Naive thymus-derived CD8-positive, alpha-beta T cell (primary cell): Measurements from ENCODE around the gene FOXO1. TPM values are rescaled to one million over a fixed set of nuclear protein-coding genes. Genes with fewer than 3 reads are reported as not detected.
"Not testable (repeated sequence)": the region's sequence is repeated elsewhere in the genome, so short reads cannot be mapped to it uniquely, and the experiment has no call there.

Experiments used
- ATAC-seq, 2 donors: fragments of 150-1000 bp; cut with Tn5 transposase in 1 of 2; sonication (Bioruptor Pico), chemical (Tn5 transposase) in 1 of 2; 1 replicate in 1 of 2; 2 replicates in 1 of 2; pipeline ENCODE4 v1.10.0; 2021; ENCODE audit warnings: mild to moderate bottlenecking in 2 of 2, moderate library complexity in 2 of 2
- POLR2A ChIA-PET: fragments of 350-600 bp; sonication (Branson Sonifier 250); formaldehyde crosslinking; loops from one replicate; lab custom pipeline; 2021; ENCODE audit warnings: antibody characterized with exemption; lab: Charles Lee
- DNase-seq, 10 donors: peaks; one replicate each; pipeline versions ENCODE4 v3.0.0 to v3.0.0-alpha.2; 2020 to 2022
- H3K27ac Mint-ChIP-seq, 10 donors: one replicate each; pipeline ENCODE4 v1.8.0; 2020 to 2022; ENCODE audit warnings: mild to moderate bottlenecking in 10 of 10, mixed read lengths in 10 of 10, moderate library complexity in 4 of 10, inconsistent platforms in 1 of 10
- H3K27me3 Mint-ChIP-seq, 5 donors: one replicate each; pipeline ENCODE4 v1.8.0; 2021 to 2022; ENCODE audit warnings: mixed read lengths in 5 of 5
- H3K36me3 Mint-ChIP-seq, 3 donors: one replicate each; pipeline ENCODE4 v1.8.0; 2020 to 2022; ENCODE audit warnings: mixed read lengths in 3 of 3, mild to moderate bottlenecking in 2 of 3, inconsistent platforms in 1 of 3
- H3K4me1 Mint-ChIP-seq, 4 donors: one replicate each; pipeline ENCODE4 v1.8.0; 2021 to 2022; ENCODE audit warnings: mixed read lengths in 4 of 4
- H3K4me3 Mint-ChIP-seq, 10 donors: one replicate each; pipeline ENCODE4 v1.8.0; 2020 to 2022; ENCODE audit warnings: mild to moderate bottlenecking in 10 of 10, mixed read lengths in 10 of 10, moderate library complexity in 6 of 10, inconsistent platforms in 1 of 10
- H3K9me3 Mint-ChIP-seq, 9 donors: one replicate each; pipeline ENCODE4 v1.8.0; 2020 to 2022; ENCODE audit warnings: mixed read lengths in 9 of 9, mild to moderate bottlenecking in 3 of 9, inconsistent platforms in 1 of 9, moderate library complexity in 1 of 9
- polyA plus RNA-seq, 3 donors: library from polyadenylated mRNA; unstranded; fragments of 300-500 nt; fragmentation: Illumina TruSeq; gene quantifications; one replicate each; pipeline ENCODE4 v1.2.3, GENCODE V29; 2021
- total RNA-seq, 8 experiments: library from RNA in 2 of 8; stranded (reverse) in 2 of 8; gene quantifications; one replicate each; pipeline ENCODE4 v1.2.3 and lab custom pipeline; 2021 to 2026

FOXO1 gene
- total RNA-seq (100 to 1,000 TPM; 101 to 103 TPM), polyA plus RNA-seq (100 to 1,000 TPM in 1 of 3 donors, 10 to 100 TPM in 2; 59.1 to 137 (median 86.5) TPM), total RNA-seq (lab: John Stamatoyannopoulos, UW) (51.9 to 129 (median 122) reads per million in 6 experiments)

GRCh38 chr13:40666045-40666932 lies at the start of gene FOXO1:
Gene FOXO1 (minus strand): TSS chr13:40666641. CDS start chr13:40666212, 429 bp downstream.
- Mint-ChIP-seq H3K4me3 (peak within 1 kb of the TSS; percentile 89 to 98 (median 92)), H3K36me3 (peaks cover 0 to 5% (median 4%) of the 10 kb centered on the region in 3 donors), H3K9me3 (no peaks in the 10 kb centered on the region), H3K27ac (peak within 1 kb of the TSS; percentile 86 to 97 (median 94)), H3K4me1 (peaks cover 21 to 44% (median 39%) of the 10 kb centered on the region in 4 donors), H3K27me3 (no peaks in the 10 kb centered on the region)
- POLR2A ChIA-PET: interaction anchor here (0.6 to 5.9 kb wide), 33 partner anchors 7 to 880 kb away, joined by 3 to 102 read pairs (median 5); no protein-coding TSS in a partner anchor
- DNase-seq (peak; percentile 85 to 96 (median 92)), ATAC-seq (peak; percentile 72 to 78)

DNA sequence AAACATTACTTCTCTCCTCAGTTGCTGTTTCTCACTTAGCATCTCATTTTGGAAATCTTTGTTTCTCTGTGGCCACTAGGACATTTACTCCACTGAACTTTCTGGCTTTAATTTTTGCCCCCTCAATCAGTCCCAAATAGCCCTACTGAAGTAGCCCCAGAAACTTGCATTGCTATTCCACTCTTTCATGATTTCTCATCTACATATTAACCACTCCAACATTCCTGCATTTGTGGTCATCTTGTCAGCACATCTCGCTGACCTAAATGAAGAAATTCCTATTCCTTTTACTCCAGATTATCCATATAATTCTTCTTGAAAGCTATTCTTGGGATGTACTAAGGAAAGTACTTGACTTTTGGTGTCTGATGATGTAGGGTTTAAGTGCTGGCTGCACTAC lies 48.0 kb upstream of the FOXO1 start:
- H3K4me1 Mint-ChIP-seq, POLR2A ChIA-PET, H3K27me3 Mint-ChIP-seq, DNase-seq, ATAC-seq, H3K4me3 Mint-ChIP-seq, H3K27ac Mint-ChIP-seq: not testable (repeated sequence)
- peaks cover 5 to 25% (median 13%) of the 10 kb centered on the region in 9 donors for H3K9me3 Mint-ChIP-seq
- H3K36me3 Mint-ChIP-seq: peaks cover 26 to 54% (median 35%) of the 10 kb centered on the region in 3 donors

GRCh38 chr13:40706439-40706838 lies 40.0 kb upstream of the FOXO1 start:
- POLR2A ChIA-PET: interaction anchor here (1.2 to 1.4 kb wide), 2 partner anchors 12 to 21 kb away, joined by 4 to 5 read pairs; no protein-coding TSS in a partner anchor
- Mint-ChIP-seq H3K27me3 (no peaks in the 10 kb centered on the region), H3K4me1 (peaks cover 15 to 27% (median 25%) of the 10 kb centered on the region in 4 donors), H3K4me3 (peak overlapping the region in 3 of 10 donors; percentile 15 to 33 (median 23)), H3K9me3 (peaks cover 11 to 40% (median 33%) of the 10 kb centered on the region in 9 donors), H3K27ac (peak overlapping the region in 6 of 10 donors; percentile 47 to 83 (median 63)), H3K36me3 (peaks cover 0 to 28% (median 27%) of the 10 kb centered on the region in 3 donors)
- DNase-seq: peak in 3 of 10 donors; percentile 7 to 38 (median 25)
- ATAC-seq: peak; percentile 80 to 86

GRCh38 chr13:40697711-40698110 lies 31.3 kb upstream of the FOXO1 start:
- H3K36me3 Mint-ChIP-seq: no peaks in the 10 kb centered on the region
- POLR2A ChIA-PET: interaction anchor here (0.6 kb wide), 1 partner anchor 830 kb away, joined by 4 read pairs; no protein-coding TSS in a partner anchor
- H3K4me3 Mint-ChIP-seq: no peak overlapping the region
- H3K27me3 Mint-ChIP-seq: no peaks in the 10 kb centered on the region
- H3K9me3 Mint-ChIP-seq: no peaks in the 10 kb centered on the region
- no peaks in the 10 kb centered on the region for H3K4me1 Mint-ChIP-seq
- H3K27ac Mint-ChIP-seq: peak overlapping the region in 1 of 10 donors; percentile 63
- ATAC-seq: no peak
- DNase-seq: no peak

- H3K4me1 Mint-ChIP-seq: no peaks in the 10 kb centered on the region
- H3K27ac Mint-ChIP-seq: no peak overlapping the region
- DNase-seq: no peak
- no peaks in the 10 kb centered on the region for H3K27me3 Mint-ChIP-seq
- ATAC-seq: no peak
- H3K36me3 Mint-ChIP-seq: no peaks in the 10 kb centered on the region
- POLR2A ChIA-PET: interaction anchor here (0.7 kb wide), 1 partner anchor 18 kb away, joined by 3 read pairs; no protein-coding TSS in a partner anchor
- no peak overlapping the region for H3K4me3 Mint-ChIP-seq
- H3K9me3 Mint-ChIP-seq: no peaks in the 10 kb centered on the region
These were observed 28.0 kb upstream of the FOXO1 start for GRCh38 chr13:40694426-40694825.

DNA sequence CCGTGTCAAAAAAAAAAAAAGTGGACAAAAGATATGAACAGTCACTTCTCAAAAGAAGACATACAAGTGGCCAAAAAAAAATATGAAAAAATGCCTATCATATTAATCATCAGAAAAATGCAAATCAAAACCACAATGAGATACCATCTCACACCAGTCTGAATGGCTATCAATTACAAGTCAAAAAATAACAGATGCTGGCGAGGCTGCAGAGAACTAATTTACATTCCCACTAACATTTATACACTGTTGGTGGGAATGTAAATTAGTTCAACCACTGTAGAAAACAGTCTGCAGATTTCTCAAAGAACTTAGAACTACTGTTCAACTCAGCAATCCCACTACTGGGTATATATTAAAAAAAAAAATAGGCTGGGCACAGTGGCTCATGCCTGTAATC lies 26.5 kb upstream of the FOXO1 start:
- no peak overlapping the region for H3K27ac Mint-ChIP-seq
- no peak for DNase-seq
- no peaks in the 10 kb centered on the region for H3K4me1 Mint-ChIP-seq
- H3K9me3 Mint-ChIP-seq: no peaks in the 10 kb centered on the region
- ATAC-seq: no peak
- H3K36me3 Mint-ChIP-seq: no peaks in the 10 kb centered on the region
- H3K27me3 Mint-ChIP-seq: no peaks in the 10 kb centered on the region
- H3K4me3 Mint-ChIP-seq: no peak overlapping the region
- POLR2A ChIA-PET: no interaction called here

DNA sequence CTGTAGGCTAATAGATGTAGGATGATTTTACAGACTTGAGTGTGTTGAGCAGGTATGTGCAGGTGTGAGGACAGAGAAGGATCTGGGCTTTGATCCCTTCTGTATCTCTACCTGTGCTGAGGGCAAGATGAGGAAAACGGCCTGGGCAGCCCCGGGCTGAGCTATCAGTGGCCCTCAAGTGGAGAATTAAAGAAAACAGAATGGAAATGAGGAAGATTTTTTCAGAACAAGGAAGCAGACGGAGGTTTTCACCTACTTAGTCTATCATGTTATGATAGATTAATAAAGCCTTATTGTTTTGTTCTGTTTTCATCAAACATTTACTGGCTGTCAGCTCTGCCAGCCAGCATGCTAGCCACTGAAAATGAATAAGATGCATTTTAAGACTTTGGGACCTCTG lies 22.3 kb upstream of the FOXO1 start:
- Mint-ChIP-seq H3K27ac (peak overlapping the region in 2 of 10 donors; percentile 57 to 77), H3K9me3 (no peaks in the 10 kb centered on the region), H3K4me3 (no peak overlapping the region), H3K36me3 (no peaks in the 10 kb centered on the region), H3K27me3 (no peaks in the 10 kb centered on the region), H3K4me1 (no peaks in the 10 kb centered on the region)
- no peak for ATAC-seq
- no peak for DNase-seq
- POLR2A ChIA-PET: interaction anchor here (1.2 kb wide), 1 partner anchor 20 kb away, joined by 3 read pairs; no protein-coding TSS in a partner anchor

DNA sequence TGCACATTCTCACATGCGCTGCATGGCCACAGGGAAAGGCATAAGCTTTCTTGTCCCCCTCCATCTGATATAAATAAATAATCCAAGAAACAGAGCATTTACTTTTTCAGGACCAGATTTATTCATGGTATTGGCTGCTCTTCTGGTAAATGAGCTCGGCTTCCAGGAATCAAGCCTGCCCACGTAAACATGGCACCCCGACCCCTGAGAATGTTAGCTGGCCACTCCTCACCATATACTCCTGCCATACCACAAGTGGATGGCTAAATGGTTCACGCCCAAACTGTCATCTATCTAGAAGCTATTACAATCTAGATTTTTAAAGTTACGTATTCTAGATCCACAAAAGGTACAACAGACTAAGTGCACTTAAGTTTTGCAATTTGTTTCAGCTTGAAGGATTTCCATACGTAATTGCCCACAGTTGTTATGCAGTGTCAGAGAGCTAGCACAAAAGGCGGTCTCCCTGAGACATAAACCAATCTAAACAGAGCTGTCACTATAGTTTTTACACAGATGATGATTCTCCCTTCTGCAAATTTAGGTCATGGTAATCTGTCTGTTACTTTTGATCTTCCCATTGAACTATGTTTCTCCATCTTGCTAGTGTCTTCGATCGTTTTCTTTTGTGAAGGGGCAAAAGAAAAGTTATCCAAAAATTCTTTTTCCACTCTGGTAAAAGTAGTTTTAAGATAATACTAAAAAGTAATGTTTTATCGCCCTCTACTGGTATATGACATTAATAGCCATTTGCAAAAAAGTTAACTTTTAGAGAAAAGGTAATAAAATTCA lies 16.2 kb upstream of the FOXO1 start:
- POLR2A ChIA-PET: interaction anchor here (0.7 to 3.8 kb wide), 4 partner anchors 14 to 740 kb away, joined by 3 to 14 read pairs (median 3); no protein-coding TSS in a partner anchor
- Mint-ChIP-seq H3K4me3 (peak overlapping the region in 5 of 10 donors; percentile 15 to 60 (median 32)), H3K27me3 (no peaks in the 10 kb centered on the region), H3K4me1 (peaks cover 6 to 16% (median 12%) of the 10 kb centered on the region in 4 donors), H3K9me3 (no peaks in the 10 kb centered on the region), H3K36me3 (no peaks in the 10 kb centered on the region), H3K27ac (peak overlapping the region in 5 of 10 donors; percentile 14 to 83 (median 54))
- peak; percentile 54 to 75 for ATAC-seq
- peak in 3 of 10 donors; percentile 57 to 68 (median 58) for DNase-seq

GRCh38 chr13:40681341-40682146 lies 15.1 kb upstream of the FOXO1 start:
- POLR2A ChIA-PET: interaction anchor here (0.9 to 3.8 kb wide), 3 partner anchors 13 to 739 kb away, joined by 3 to 14 read pairs (median 4); no protein-coding TSS in a partner anchor
- no peaks in the 10 kb centered on the region for H3K9me3 Mint-ChIP-seq
- no peaks in the 10 kb centered on the region for H3K27me3 Mint-ChIP-seq
- ATAC-seq (no peak), DNase-seq (no peak)
- no peaks in the 10 kb centered on the region for H3K36me3 Mint-ChIP-seq
- peak overlapping the region in 4 of 10 donors; percentile 22 to 55 (median 36) for H3K27ac Mint-ChIP-seq
- peaks cover 6 to 16% (median 12%) of the 10 kb centered on the region in 4 donors for H3K4me1 Mint-ChIP-seq
- H3K4me3 Mint-ChIP-seq: no peak overlapping the region

DNA sequence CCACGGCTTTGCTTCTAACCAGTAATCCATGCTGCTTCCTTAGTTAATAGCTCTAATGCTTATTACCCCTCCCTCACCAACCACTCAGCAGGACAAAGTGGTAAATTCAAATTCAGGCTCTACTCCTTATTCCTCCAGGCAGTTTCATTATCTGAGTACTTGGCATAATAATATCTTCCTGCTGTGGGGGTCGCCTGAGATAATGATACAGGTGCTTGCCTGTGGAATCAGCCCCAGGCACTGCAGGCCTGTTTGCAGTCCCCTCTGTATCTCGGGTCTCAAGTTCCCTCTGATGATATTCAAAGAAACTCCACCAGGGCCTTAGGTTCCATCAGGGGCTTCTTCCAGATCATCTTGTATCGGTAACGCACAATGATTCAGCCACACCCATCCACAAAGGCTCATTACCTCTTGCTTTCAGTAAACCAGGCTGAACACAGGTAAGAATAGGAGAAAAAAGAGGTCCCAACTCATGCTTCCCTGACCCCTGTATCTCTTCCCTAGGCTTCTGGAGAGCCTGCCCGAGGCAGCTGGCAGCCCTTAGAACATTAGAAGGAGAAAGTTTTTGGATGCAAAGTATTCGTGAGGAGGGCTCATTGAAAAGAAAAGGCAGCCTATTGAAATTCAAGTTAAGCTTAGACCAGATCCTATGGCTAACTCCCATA lies 14.3 kb upstream of the FOXO1 start:
- Mint-ChIP-seq H3K4me3 (no peak overlapping the region), H3K36me3 (no peaks in the 10 kb centered on the region), H3K27ac (peak overlapping the region in 1 of 10 donors; percentile 23), H3K4me1 (peaks cover 6 to 16% (median 12%) of the 10 kb centered on the region in 4 donors), H3K9me3 (no peaks in the 10 kb centered on the region), H3K27me3 (no peaks in the 10 kb centered on the region)
- POLR2A ChIA-PET: interaction anchor here (0.9 to 3.8 kb wide), 2 partner anchors 12 to 15 kb away, joined by 4 to 14 read pairs; no protein-coding TSS in a partner anchor
- DNase-seq: no peak
- ATAC-seq: no peak

GRCh38 chr13:40679480-40679985 lies 13.1 kb upstream of the FOXO1 start:
- no peak for DNase-seq
- Mint-ChIP-seq H3K4me3 (no peak overlapping the region), H3K36me3 (no peaks in the 10 kb centered on the region), H3K27me3 (no peaks in the 10 kb centered on the region), H3K27ac (no peak overlapping the region), H3K9me3 (no peaks in the 10 kb centered on the region), H3K4me1 (peaks cover 6 to 16% (median 13%) of the 10 kb centered on the region in 4 donors)
- POLR2A ChIA-PET: interaction anchor here (3.8 kb wide), 1 partner anchor 11 kb away, joined by 14 read pairs; no protein-coding TSS in a partner anchor
- no peak for ATAC-seq
